DND-41 (cell line): ENCODE data around the gene KCMF1.

ENCODE experiments used
- ATAC-seq: fragments of 200-7000 bp; cut with Tn5 transposase; 3 replicates; pipeline ENCODE4 v1.9.1; 2021; ENCODE audit warnings: low read depth; ENCODE audit not compliant: insufficient read depth
- DNase-seq: peaks from one replicate; pipeline ENCODE4 v3.0.0-alpha.2; 2020
- H2AFZ ChIP-seq: 2 replicates; pipeline ENCODE4 v1.6.0; 2012; ENCODE audit warnings: low read depth, low read length
- H3K27ac ChIP-seq: 2 replicates; pipeline ENCODE4 v1.5.1; 2012; ENCODE audit warnings: low read length, inconsistent platforms
- H3K27me3 ChIP-seq: fragments of 200-600 bp; sonication (generic); 2 replicates; pipeline ENCODE4 v1.6.0; 2012; ENCODE audit warnings: low read length, mild to moderate bottlenecking, inconsistent platforms; ENCODE audit not compliant: insufficient read depth, poor library complexity
- H3K36me3 ChIP-seq: 2 replicates; pipeline ENCODE4 v1.5.1; 2012; ENCODE audit warnings: low read length, inconsistent platforms; ENCODE audit not compliant: insufficient read depth
- H3K4me1 ChIP-seq: 2 replicates; pipeline ENCODE4 v1.5.1; 2012; ENCODE audit warnings: mild to moderate bottlenecking, low read length; ENCODE audit not compliant: insufficient read depth
- H3K4me2 ChIP-seq: 2 replicates; pipeline ENCODE4 v1.6.0; 2012; ENCODE audit warnings: mild to moderate bottlenecking, moderate library complexity, low read length, inconsistent platforms; ENCODE audit not compliant: insufficient read depth
- H3K4me3 ChIP-seq, 2 experiments: fragments of 200-600 bp in 1 of 2; shearing (Covaris generic) in 1 of 2; 2 replicates each; pipeline ENCODE4 v1.5.1; 2012 to 2016; ENCODE audit warnings: inconsistent platforms in 2 of 2, low read length in 2 of 2, mild to moderate bottlenecking in 2 of 2, low read depth in 1 of 2, moderate library complexity in 1 of 2
- H3K79me2 ChIP-seq: 2 replicates; pipeline ENCODE4 v1.6.0; 2012; ENCODE audit warnings: low read length, inconsistent platforms; ENCODE audit not compliant: insufficient read depth
- H3K9ac ChIP-seq: 2 replicates; pipeline ENCODE4 v1.6.0; 2012; ENCODE audit warnings: low read depth, mild to moderate bottlenecking, inconsistent platforms, low read length, moderate library complexity
- H3K9me3 ChIP-seq: 2 replicates; pipeline ENCODE4 v1.5.1; 2012; ENCODE audit warnings: low read length, moderate library complexity, mild to moderate bottlenecking, inconsistent platforms; ENCODE audit not compliant: insufficient read depth, severe bottlenecking
- H4K20me1 ChIP-seq: 2 replicates; pipeline ENCODE4 v1.6.0; 2012; ENCODE audit warnings: low read length; ENCODE audit not compliant: insufficient read depth
- CTCF ChIP-seq: IDR thresholded peaks from 2 replicates; pipeline ENCODE4 v1.5.1; 2012; ENCODE audit warnings: borderline replicate concordance, low read length, moderate library complexity, mild to moderate bottlenecking; ENCODE audit not compliant: poor library complexity, severe bottlenecking; ENCODE audit errors: extremely low read depth
- EZH2 ChIP-seq: IDR thresholded peaks from 3 replicates; pipeline ENCODE4 v1.6.1; 2012; ENCODE audit warnings: borderline replicate concordance, low read depth, mild to moderate bottlenecking, moderate library complexity, low read length, inconsistent platforms; ENCODE audit not compliant: severe bottlenecking

KCMF1 gene

GRCh38 chr2:85063981-85064599 is 93.1 kb downstream of the KCMF1 start:
- H3K27me3 ChIP-seq = no peaks in the 10 kb centered on the region
- no peak overlapping the region for H3K4me2 ChIP-seq
- no peak for ATAC-seq
- H3K9me3 ChIP-seq = no peaks in the 10 kb centered on the region
- no peaks in the 10 kb centered on the region for H3K36me3 ChIP-seq
- H3K79me2 ChIP-seq = no peaks in the 10 kb centered on the region
- H3K9ac ChIP-seq = no peak overlapping the region
- no peak for TF ChIP-seq EZH2
- TF ChIP-seq CTCF = no peak
- H3K4me3 ChIP-seq = no peak overlapping the region
- DNase-seq = no peak
- H3K4me1 ChIP-seq = no peaks in the 10 kb centered on the region
- no peaks in the 10 kb centered on the region for H4K20me1 ChIP-seq
- no peak overlapping the region for H3K27ac ChIP-seq
- H2AFZ ChIP-seq = no peak overlapping the region

DNA sequence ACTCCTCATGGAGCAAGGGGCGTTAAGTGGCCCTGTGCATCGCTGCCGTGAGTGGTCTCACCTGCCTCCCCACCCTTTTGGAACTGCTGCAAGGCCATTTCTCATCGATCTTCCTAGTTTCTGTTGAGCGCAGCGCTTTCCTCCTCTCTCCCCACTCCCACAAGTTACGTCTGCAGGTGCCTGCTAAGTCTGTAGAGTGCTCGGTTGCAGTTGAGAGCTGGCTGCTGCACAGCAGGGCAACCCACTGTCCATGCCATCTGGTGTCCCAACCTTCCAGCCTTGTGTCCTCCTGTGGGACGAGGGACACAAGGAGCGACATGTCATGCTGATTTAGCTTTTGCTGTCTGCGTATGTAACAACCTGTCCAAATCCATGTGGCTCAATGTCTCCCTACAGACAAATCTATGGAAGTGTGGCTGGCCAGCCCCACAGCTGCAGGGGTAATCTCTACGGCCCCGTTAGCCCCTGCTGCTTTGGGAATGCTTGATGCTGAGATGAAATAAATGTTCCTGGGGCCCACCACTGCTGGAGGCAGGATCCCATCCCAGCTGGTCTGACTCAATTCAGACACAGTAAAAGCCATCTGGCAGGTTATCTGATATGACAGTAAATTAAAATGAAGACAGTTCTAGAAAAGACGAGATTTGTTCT is 94.1 kb downstream of the KCMF1 start:
- H4K20me1 ChIP-seq = no peaks in the 10 kb centered on the region
- no peaks in the 10 kb centered on the region for H3K4me1 ChIP-seq
- TF ChIP-seq CTCF (no peak), EZH2 (no peak)
- H3K36me3 ChIP-seq = no peaks in the 10 kb centered on the region
- ATAC-seq (no peak), DNase-seq (no peak)
- H3K79me2 ChIP-seq = no peaks in the 10 kb centered on the region
- no peak overlapping the region for H3K4me3 ChIP-seq
- no peak overlapping the region for H3K4me2 ChIP-seq
- no peaks in the 10 kb centered on the region for H3K27me3 ChIP-seq
- H2AFZ ChIP-seq = no peak overlapping the region
- no peak overlapping the region for H3K27ac ChIP-seq
- no peaks in the 10 kb centered on the region for H3K9me3 ChIP-seq
- no peak overlapping the region for H3K9ac ChIP-seq

DNA sequence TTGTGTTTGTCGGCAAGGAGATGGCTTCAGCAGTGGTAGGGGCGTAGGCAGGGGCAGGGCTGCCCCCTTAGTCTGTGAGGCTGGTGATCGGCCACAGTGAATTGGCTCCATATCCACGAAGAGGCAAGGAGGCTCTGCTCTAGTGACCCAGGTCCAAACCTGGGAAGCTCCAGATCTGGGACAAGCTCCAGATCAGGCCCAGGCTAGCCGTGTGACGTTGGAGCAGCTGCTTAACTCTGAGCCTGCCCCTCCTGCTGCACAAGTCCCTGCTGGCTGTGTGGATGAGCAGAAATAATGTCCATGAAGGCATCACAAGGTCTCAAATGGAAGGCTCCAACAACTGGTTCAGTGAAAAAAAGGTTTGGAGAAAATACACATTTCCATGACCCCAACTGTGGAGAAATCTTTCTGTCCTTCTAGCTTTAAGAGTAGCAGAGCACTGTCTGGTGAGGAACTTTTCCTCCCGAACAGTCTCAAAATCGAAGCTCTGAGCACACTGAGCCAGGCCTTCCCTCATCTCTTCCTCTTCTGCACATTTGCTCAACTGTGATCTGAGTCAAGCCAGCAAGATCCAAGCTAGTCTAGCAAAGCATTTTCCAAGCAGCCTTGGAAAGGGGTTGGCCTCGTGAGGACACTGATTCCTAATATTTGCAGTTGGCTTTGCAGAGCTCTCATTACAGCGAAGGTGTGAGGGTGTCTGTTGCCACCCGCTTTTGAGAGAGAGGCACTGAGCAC is 95.2 kb downstream of the KCMF1 start:
- H3K79me2 ChIP-seq = no peaks in the 10 kb centered on the region
- no peak overlapping the region for H2AFZ ChIP-seq
- no peaks in the 10 kb centered on the region for H3K27me3 ChIP-seq
- no peaks in the 10 kb centered on the region for H3K9me3 ChIP-seq
- no peak overlapping the region for H3K27ac ChIP-seq
- H3K4me2 ChIP-seq = no peak overlapping the region
- DNase-seq (no peak), ATAC-seq (no peak)
- H3K4me1 ChIP-seq = no peaks in the 10 kb centered on the region
- H3K4me3 ChIP-seq = no peak overlapping the region
- TF ChIP-seq CTCF = no peak
- TF ChIP-seq EZH2 = no peak
- H3K9ac ChIP-seq = no peak overlapping the region
- no peaks in the 10 kb centered on the region for H4K20me1 ChIP-seq
- H3K36me3 ChIP-seq = no peaks in the 10 kb centered on the region
